WERI-Rb-1 (cell line): ENCODE results near the gene NAP1L4.

Experiments
- DNase-seq: peaks from one replicate; pipeline ENCODE4 v3.0.0-alpha.2; 2020
- H3K27ac ChIP-seq: fragments of 250-450 bp; sonication (Bioruptor Pico); 2 replicates; pipeline ENCODE4 v1.5.1; 2020; ENCODE audit warnings: mild to moderate bottlenecking, moderate library complexity
- H3K27me3 ChIP-seq: fragments of 250-450 bp; sonication (Bioruptor Pico); 2 replicates; pipeline ENCODE4 v1.5.1; 2021; ENCODE audit warnings: mild to moderate bottlenecking, low read depth, moderate library complexity; ENCODE audit not compliant: insufficient read depth, severe bottlenecking
- H3K36me3 ChIP-seq: fragments of 250-450 bp; sonication (Bioruptor Pico); 2 replicates; pipeline ENCODE4 v1.5.1; 2020; ENCODE audit warnings: mild to moderate bottlenecking, moderate library complexity
- H3K4me3 ChIP-seq: 2 replicates; pipeline ENCODE4 v1.5.1; 2011; ENCODE audit warnings: low read depth, mild to moderate bottlenecking, control low read depth, low read length
- H3K9me3 ChIP-seq: fragments of 250-450 bp; sonication (Bioruptor Pico); 2 replicates; pipeline ENCODE4 v1.5.1; 2021; ENCODE audit warnings: mild to moderate bottlenecking, moderate library complexity; ENCODE audit not compliant: severe bottlenecking
- TF ChIP-seq, protein P1 (sequence below): IDR thresholded peaks from 2 replicates; pipeline ENCODE4 v1.5.1; 2011; ENCODE audit warnings: low read depth, mild to moderate bottlenecking, control low read depth, inconsistent platforms, low read length

Gene NAP1L4

DNA sequence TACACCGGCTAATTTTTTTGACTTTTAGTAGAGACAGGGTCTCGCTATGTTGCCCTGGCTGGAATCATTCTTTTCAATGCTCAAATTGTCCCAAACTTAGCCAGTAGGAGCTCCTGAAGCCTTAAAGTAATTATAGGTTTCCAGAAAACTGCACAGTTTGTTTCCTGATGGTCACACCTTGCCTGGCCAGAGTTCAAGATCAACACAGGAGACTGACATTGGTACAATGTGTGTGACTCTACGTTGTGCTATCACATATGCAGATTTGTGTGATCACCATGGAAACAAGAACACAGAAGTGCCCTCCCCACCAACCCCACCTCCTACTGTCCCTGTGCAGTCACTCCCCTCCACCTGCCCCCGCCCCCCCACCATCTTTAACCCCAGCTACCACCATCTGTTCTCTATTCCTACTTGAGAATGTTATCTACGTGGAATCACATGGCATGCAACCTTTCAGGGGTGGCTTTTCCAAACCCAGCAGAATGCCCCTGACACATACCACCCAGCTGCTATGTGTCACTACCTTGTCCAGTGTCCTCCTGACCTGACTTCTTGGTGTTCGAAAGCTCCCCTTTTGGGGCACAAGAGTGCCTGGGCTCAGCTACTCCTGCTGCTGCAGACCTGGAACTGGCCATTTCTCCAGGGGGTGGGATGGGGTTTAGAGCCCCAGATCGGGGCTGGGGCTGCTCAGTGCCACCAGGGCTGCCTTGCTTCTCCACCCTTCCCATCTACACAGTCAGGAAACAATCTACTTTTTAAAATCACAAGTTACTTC is 6.1 kb upstream of the NAP1L4 start:
- TF ChIP-seq, protein P1, sequence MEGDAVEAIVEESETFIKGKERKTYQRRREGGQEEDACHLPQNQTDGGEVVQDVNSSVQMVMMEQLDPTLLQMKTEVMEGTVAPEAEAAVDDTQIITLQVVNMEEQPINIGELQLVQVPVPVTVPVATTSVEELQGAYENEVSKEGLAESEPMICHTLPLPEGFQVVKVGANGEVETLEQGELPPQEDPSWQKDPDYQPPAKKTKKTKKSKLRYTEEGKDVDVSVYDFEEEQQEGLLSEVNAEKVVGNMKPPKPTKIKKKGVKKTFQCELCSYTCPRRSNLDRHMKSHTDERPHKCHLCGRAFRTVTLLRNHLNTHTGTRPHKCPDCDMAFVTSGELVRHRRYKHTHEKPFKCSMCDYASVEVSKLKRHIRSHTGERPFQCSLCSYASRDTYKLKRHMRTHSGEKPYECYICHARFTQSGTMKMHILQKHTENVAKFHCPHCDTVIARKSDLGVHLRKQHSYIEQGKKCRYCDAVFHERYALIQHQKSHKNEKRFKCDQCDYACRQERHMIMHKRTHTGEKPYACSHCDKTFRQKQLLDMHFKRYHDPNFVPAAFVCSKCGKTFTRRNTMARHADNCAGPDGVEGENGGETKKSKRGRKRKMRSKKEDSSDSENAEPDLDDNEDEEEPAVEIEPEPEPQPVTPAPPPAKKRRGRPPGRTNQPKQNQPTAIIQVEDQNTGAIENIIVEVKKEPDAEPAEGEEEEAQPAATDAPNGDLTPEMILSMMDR = no peak
- DNase-seq = no peak
- no peaks in the 10 kb centered on the region for H3K27me3 ChIP-seq
- no peak overlapping the region for H3K27ac ChIP-seq
- no peaks in the 10 kb centered on the region for H3K9me3 ChIP-seq
- H3K4me3 ChIP-seq = no peak overlapping the region
- H3K36me3 ChIP-seq = peaks cover 34% of the 10 kb centered on the region

DNA sequence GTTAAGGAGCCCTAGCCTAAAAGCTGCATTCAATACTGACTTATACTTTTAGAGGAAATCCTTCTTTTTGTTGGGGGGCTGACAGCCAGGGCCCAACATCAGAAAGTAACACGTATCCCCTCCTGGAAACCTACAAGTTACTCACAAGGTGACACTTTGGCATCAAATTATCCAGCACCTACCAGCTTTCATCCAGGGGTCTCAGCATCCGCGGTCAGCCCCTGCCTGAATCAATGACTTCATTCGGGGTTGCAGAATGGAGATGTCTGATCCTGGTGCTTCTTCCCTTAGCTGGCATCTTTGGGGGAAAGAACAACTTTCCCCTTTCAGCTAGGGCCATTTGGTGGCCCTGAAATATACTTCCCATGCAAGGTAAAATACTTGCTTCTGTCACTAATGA is 5.3 kb upstream of the NAP1L4 start:
- no peak for DNase-seq
- Histone ChIP-seq H3K4me3 (no peak overlapping the region), H3K9me3 (no peaks in the 10 kb centered on the region), H3K36me3 (peaks cover 26% of the 10 kb centered on the region), H3K27ac (no peak overlapping the region), H3K27me3 (no peaks in the 10 kb centered on the region)
- TF ChIP-seq, protein P1 = no peak

GRCh38 chr11:2996976-2997375 is 4.8 kb upstream of the NAP1L4 start:
- no peaks in the 10 kb centered on the region for H3K27me3 ChIP-seq
- no peak overlapping the region for H3K27ac ChIP-seq
- H3K4me3 ChIP-seq = no peak overlapping the region
- TF ChIP-seq, protein P1 = no peak
- peaks cover 22% of the 10 kb centered on the region for H3K36me3 ChIP-seq
- no peak for DNase-seq
- H3K9me3 ChIP-seq = no peaks in the 10 kb centered on the region

- H3K36me3 ChIP-seq = peaks cover 12% of the 10 kb centered on the region
- no peaks in the 10 kb centered on the region for H3K27me3 ChIP-seq
- no peaks in the 10 kb centered on the region for H3K9me3 ChIP-seq
- no peak overlapping the region for H3K27ac ChIP-seq
- TF ChIP-seq, protein P1 = no peak
- DNase-seq = no peak
- no peak overlapping the region for H3K4me3 ChIP-seq
These were observed 3.9 kb upstream of the NAP1L4 start for GRCh38 chr11:2995893-2996554.

- H3K4me3 ChIP-seq = no peak overlapping the region
- peaks cover 3% of the 10 kb centered on the region for H3K36me3 ChIP-seq
- H3K9me3 ChIP-seq = no peaks in the 10 kb centered on the region
- no peak overlapping the region for H3K27ac ChIP-seq
- TF ChIP-seq, protein P1 = no peak
- no peak for DNase-seq
- no peaks in the 10 kb centered on the region for H3K27me3 ChIP-seq
These were observed 3.0 kb upstream of the NAP1L4 start for GRCh38 chr11:2995031-2995561.
